H9 (cell line): ENCODE data around the gene BMPR1A. TPM values are rescaled to one million over a fixed set of nuclear protein-coding genes. Genes with fewer than 3 reads are reported as not detected.

Experiments used
- DNase-seq: peaks from one replicate; pipeline ENCODE4 v3.0.0-alpha.2; 2017
- H2AFZ ChIP-seq: one replicate; pipeline ENCODE4 v1.6.1; 2013; ENCODE audit warnings: mild to moderate bottlenecking, low read length, control low read depth, moderate library complexity
- H2AK5ac ChIP-seq: 2 replicates; pipeline ENCODE4 v1.6.1; 2013; ENCODE audit warnings: low read length, control low read depth, mixed read lengths; ENCODE audit not compliant: insufficient read length
- H2BK120ac ChIP-seq: one replicate; pipeline ENCODE4 v1.6.1; 2013; ENCODE audit warnings: low read depth, mild to moderate bottlenecking, low read length, control low read depth, inconsistent platforms; ENCODE audit not compliant: poor library complexity, severe bottlenecking
- H2BK12ac ChIP-seq: 2 replicates; pipeline ENCODE4 v1.6.1; 2013; ENCODE audit warnings: low read length, control low read depth, mixed read lengths, low read depth; ENCODE audit not compliant: insufficient read length
- H2BK15ac ChIP-seq: 2 replicates; pipeline ENCODE4 v1.6.1; 2013; ENCODE audit warnings: low read depth, low read length, control low read depth
- H2BK20ac ChIP-seq: one replicate; pipeline ENCODE4 v1.6.1; 2013; ENCODE audit warnings: low read depth, mild to moderate bottlenecking, low read length, control low read depth, inconsistent platforms; ENCODE audit not compliant: poor library complexity, severe bottlenecking
- H2BK5ac ChIP-seq: 2 replicates; pipeline ENCODE4 v1.6.1; 2013; ENCODE audit warnings: low read length, control low read depth, mixed read lengths; ENCODE audit not compliant: insufficient read length
- H3K14ac ChIP-seq: 2 replicates; pipeline ENCODE4 v1.6.1; 2013; ENCODE audit warnings: low read length, control low read depth; ENCODE audit not compliant: insufficient read depth
- H3K18ac ChIP-seq: 2 replicates; pipeline ENCODE4 v1.6.1; 2013; ENCODE audit warnings: low read depth, mild to moderate bottlenecking, mixed read lengths, low read length, control low read depth; ENCODE audit not compliant: insufficient read length
- H3K23ac ChIP-seq: 2 replicates; pipeline ENCODE4 v1.6.1; 2013; ENCODE audit warnings: low read length, control low read depth, mixed read lengths, low read depth; ENCODE audit not compliant: insufficient read length
- H3K23me2 ChIP-seq: 2 replicates; pipeline ENCODE4 v1.6.1; 2013; ENCODE audit warnings: low read depth, mild to moderate bottlenecking, mixed read lengths, low read length, control low read depth; ENCODE audit not compliant: insufficient read length, poor library complexity, severe bottlenecking
- H3K27ac ChIP-seq: 2 replicates; pipeline ENCODE4 v1.5.1; 2013; ENCODE audit warnings: low read length, control low read depth, mixed read lengths, low read depth; ENCODE audit not compliant: insufficient read length
- H3K27me3 ChIP-seq: 2 replicates; pipeline ENCODE4 v1.6.1; 2013; ENCODE audit warnings: low read length, control low read depth, inconsistent platforms; ENCODE audit not compliant: insufficient read depth
- H3K4ac ChIP-seq: 2 replicates; pipeline ENCODE4 v1.6.1; 2013; ENCODE audit warnings: low read depth, mild to moderate bottlenecking, control low read depth, inconsistent platforms, low read length, moderate library complexity
- H3K4me1 ChIP-seq: 2 replicates; pipeline ENCODE4 v1.6.1; 2013; ENCODE audit warnings: low read length, control low read depth, inconsistent platforms; ENCODE audit not compliant: insufficient read depth
- H3K4me2 ChIP-seq: 2 replicates; pipeline ENCODE4 v1.6.1; 2013; ENCODE audit warnings: low read length, control low read depth, mixed read lengths; ENCODE audit not compliant: insufficient read length, insufficient read depth
- H3K56ac ChIP-seq: 2 replicates; pipeline ENCODE4 v1.6.1; 2013; ENCODE audit warnings: low read depth, mild to moderate bottlenecking, mixed read lengths, low read length, control low read depth; ENCODE audit not compliant: insufficient read length
- H3K79me1 ChIP-seq: 2 replicates; pipeline ENCODE4 v1.6.1; 2013; ENCODE audit warnings: low read depth, mild to moderate bottlenecking, moderate library complexity, low read length, control low read depth, inconsistent platforms; ENCODE audit not compliant: insufficient read depth, poor library complexity, severe bottlenecking
- H3K79me2 ChIP-seq: 2 replicates; pipeline ENCODE4 v1.6.1; 2013; ENCODE audit warnings: low read length, control low read depth, inconsistent platforms; ENCODE audit not compliant: insufficient read depth
- H3K9ac ChIP-seq: 2 replicates; pipeline ENCODE4 v1.6.1; 2013; ENCODE audit warnings: low read length, control low read depth, mixed read lengths; ENCODE audit not compliant: insufficient read length; ENCODE audit errors: extremely low read depth
- H3K9me3 ChIP-seq: one replicate; pipeline ENCODE4 v1.6.1; 2013; ENCODE audit warnings: low read depth, low read length, inconsistent platforms; ENCODE audit not compliant: control insufficient read depth
- H3T11ph ChIP-seq: one replicate; pipeline ENCODE4 v1.6.1; 2013; ENCODE audit warnings: mild to moderate bottlenecking, low read length, control low read depth, inconsistent platforms
- H4K20me1 ChIP-seq: one replicate; pipeline ENCODE4 v1.6.1; 2013; ENCODE audit not compliant: control insufficient read depth, insufficient read length, insufficient read depth
- H4K5ac ChIP-seq: 2 replicates; pipeline ENCODE4 v1.6.1; 2013; ENCODE audit warnings: low read depth, mild to moderate bottlenecking, mixed read lengths, low read length, control low read depth; ENCODE audit not compliant: insufficient read length
- H4K8ac ChIP-seq: replicated peaks from 2 replicates; pipeline ENCODE4 v1.6.1; 2013; ENCODE audit warnings: low read length, control low read depth, mixed read lengths, low read depth; ENCODE audit not compliant: insufficient read length
- H4K91ac ChIP-seq: 2 replicates; pipeline ENCODE4 v1.6.1; 2013; ENCODE audit warnings: low read depth, mild to moderate bottlenecking, moderate library complexity, mixed read lengths, low read length, control low read depth; ENCODE audit not compliant: insufficient read length
- H3K27ac Mint-ChIP-seq, 3 experiments: 2 replicates in 2 of 3; 3 replicates in 1 of 3; pipeline ENCODE4 v1.8.0; 2020 to 2021; ENCODE audit warnings: mixed read lengths in 3 of 3, mild to moderate bottlenecking in 1 of 3, moderate library complexity in 1 of 3
- H3K27me3 Mint-ChIP-seq: 2 replicates; pipeline ENCODE4 v1.8.0; 2021; ENCODE audit warnings: low read depth, mild to moderate bottlenecking, moderate library complexity, mixed read lengths
- H3K36me3 Mint-ChIP-seq, 3 experiments: 2 replicates in 2 of 3; 3 replicates in 1 of 3; pipeline ENCODE4 v1.8.0; 2020 to 2021; ENCODE audit warnings: low read depth in 3 of 3, mixed read lengths in 3 of 3; ENCODE audit not compliant: insufficient read depth in 1 of 3
- H3K4me1 Mint-ChIP-seq, 2 experiments: 2 replicates each; pipeline ENCODE4 v1.8.0; 2020; ENCODE audit warnings: mixed read lengths in 2 of 2
- H3K4me3 Mint-ChIP-seq, 2 experiments: 2 replicates in 1 of 2; 3 replicates in 1 of 2; pipeline ENCODE4 v1.8.0; 2020 to 2021; ENCODE audit warnings: mild to moderate bottlenecking in 2 of 2, mixed read lengths in 2 of 2, moderate library complexity in 1 of 2
- H3K9me3 Mint-ChIP-seq, 2 experiments: 2 replicates in 1 of 2; 3 replicates in 1 of 2; pipeline ENCODE4 v1.8.0; 2020; ENCODE audit warnings: mild to moderate bottlenecking in 2 of 2, mixed read lengths in 2 of 2, moderate library complexity in 1 of 2
- CTCF ChIP-seq: fragments of 200-600 bp; sonication (generic); conservative IDR thresholded peaks from 3 replicates; pipeline ENCODE4 v1.8.0; 2021; ENCODE audit warnings: antibody characterized with exemption, mild to moderate bottlenecking
- WGBS: extraction: QIAGEN DNeasy Blood & Tissue Kit; methylation state at CpG from one replicate; pipeline ENCODE4 v1.1.7; 2013; ENCODE audit warnings: missing lambda C conversion rate, low lambda C conversion rate, mixed read lengths; ENCODE audit not compliant: insufficient read length; ENCODE audit errors: extremely low coverage; 5-methylcytosine and 5-hydroxymethylcytosine counted together
- total RNA-seq: library from RNA; stranded (reverse); gene quantifications from 2 replicates; pipeline ENCODE4 v1.2.1, GENCODE V29; 2021

Gene BMPR1A
- total RNA-seq, 1 experiment from 2014 or later: 138 TPM

- H2BK15ac ChIP-seq: no peak overlapping the region
- H3K4me1 ChIP-seq: peaks cover 1% of the 10 kb centered on the region; the same call in 1 of the 2 replicates
- no peaks in the 10 kb centered on the region for H3K27me3 ChIP-seq
- peaks cover 4% of the 10 kb centered on the region for H4K20me1 ChIP-seq
- peaks cover 30 to 31% of the 10 kb centered on the region in 2 experiments for H3K4me1 Mint-ChIP-seq
- no peak overlapping the region for H2BK5ac ChIP-seq
- H3K18ac ChIP-seq: no peak overlapping the region
- no peak overlapping the region for H3K23ac ChIP-seq
- no peaks in the 10 kb centered on the region for H3K27me3 Mint-ChIP-seq
- H3K9me3 Mint-ChIP-seq: no peaks in the 10 kb centered on the region
- H3K4ac ChIP-seq: no peak overlapping the region
- H3K4me3 Mint-ChIP-seq: no peak overlapping the region
- H4K5ac ChIP-seq: no peak overlapping the region
- no CpG with 5 or more reads among the region's 2 CpGs for WGBS
- H4K91ac ChIP-seq: no peak overlapping the region
- TF ChIP-seq CTCF: no peak
- H3K9me3 ChIP-seq: no peaks in the 10 kb centered on the region
- H4K8ac ChIP-seq: no peak overlapping the region
- no peak overlapping the region for H2BK20ac ChIP-seq
- DNase-seq: no peak
- H3K9ac ChIP-seq: no peak overlapping the region
- no peaks in the 10 kb centered on the region for H3K23me2 ChIP-seq
- H2BK12ac ChIP-seq: no peak overlapping the region
- H3T11ph ChIP-seq: no peak overlapping the region
- H3K36me3 Mint-ChIP-seq: peaks cover 6 to 10% (median 8%) of the 10 kb centered on the region in 3 experiments; a peak in 5 of 7 replicates
- H3K4me2 ChIP-seq: no peak overlapping the region
- H3K27ac Mint-ChIP-seq: peak overlapping the region in 2 of 3 experiments; percentile 82 to 89; a peak in 3 of 7 replicates
- peaks cover 17% of the 10 kb centered on the region for H3K79me2 ChIP-seq
- no peaks in the 10 kb centered on the region for H3K79me1 ChIP-seq
- H2AFZ ChIP-seq: no peak overlapping the region
- H2AK5ac ChIP-seq: no peak overlapping the region
- no peak overlapping the region for H3K14ac ChIP-seq
- H2BK120ac ChIP-seq: no peak overlapping the region
- no peak overlapping the region for H3K56ac ChIP-seq
- H3K27ac ChIP-seq: no peak overlapping the region
Measured at GRCh38 chr10:86753051-86753450, 3.4 kb upstream of the BMPR1A start.
